ENCODE measurements around the gene DCAF10.
"Not testable (repeated sequence)": the region's sequence is repeated elsewhere in the genome, so short reads cannot be mapped to it uniquely, and the experiment has no call there.

DCAF10 gene

GRCh38 chr9:37800631-37801286 is at the start of gene DCAF10:
DCAF10 (plus strand) TSS chr9:37800797; CDS start chr9:37800867, 70 bp downstream.
- DNase-seq = peak; percentile 97

GRCh38 chr9:37751186-37751585 is 49.4 kb upstream of the DCAF10 start:
- DNase-seq = no peak

GRCh38 chr9:37751704-37752103 is 48.9 kb upstream of the DCAF10 start:
- DNase-seq = not testable (repeated sequence)

- not testable (repeated sequence) for DNase-seq
These were observed 48.5 kb upstream of the DCAF10 start for GRCh38 chr9:37752112-37752511.

- DNase-seq = peak; percentile 39
These were observed 47.7 kb upstream of the DCAF10 start for GRCh38 chr9:37752642-37753488.

- peak; percentile 80 for DNase-seq
These were observed 47.0 kb upstream of the DCAF10 start, which contains the start of gene TRMT10B for GRCh38 chr9:37753489-37754190. TRMT10B (plus strand) TSS chr9:37753805; CDS start chr9:37761932, 8,127 bp downstream.

- no peak for DNase-seq
These were observed 41.9 kb upstream of the DCAF10 start for GRCh38 chr9:37758747-37759146.

GRCh38 chr9:37760416-37761161 is 40.0 kb upstream of the DCAF10 start:
- DNase-seq = no peak

GRCh38 chr9:37761511-37761910 is 39.1 kb upstream of the DCAF10 start:
- DNase-seq = no peak

- not testable (repeated sequence) for DNase-seq
These were observed 35.3 kb upstream of the DCAF10 start for GRCh38 chr9:37765263-37765662.

GRCh38 chr9:37769306-37769705 is 31.3 kb upstream of the DCAF10 start:
- DNase-seq = no peak

- DNase-seq = no peak
These were observed 30.6 kb upstream of the DCAF10 start for GRCh38 chr9:37769995-37770394.

- no peak for DNase-seq
These were observed 25.2 kb upstream of the DCAF10 start for GRCh38 chr9:37775216-37775919.

GRCh38 chr9:37776328-37776727 is 24.3 kb upstream of the DCAF10 start:
- no peak for DNase-seq

- DNase-seq = no peak
These were observed 22.1 kb upstream of the DCAF10 start for GRCh38 chr9:37778534-37778933.

GRCh38 chr9:37784291-37784615 is 16.3 kb upstream of the DCAF10 start:
- DNase-seq = no peak

GRCh38 chr9:37784616-37785483 is 15.7 kb upstream of the DCAF10 start, which contains the start of gene EXOSC3:
EXOSC3 (minus strand) TSS chr9:37785064; CDS start chr9:37785044, 20 bp downstream.
- peak; percentile 93 for DNase-seq

GRCh38 chr9:37787059-37787458 is 13.5 kb upstream of the DCAF10 start:
- no peak for DNase-seq

- DNase-seq = no peak
These were observed 12.3 kb upstream of the DCAF10 start for GRCh38 chr9:37788332-37788731.

GRCh38 chr9:37790096-37790495 is 10.5 kb upstream of the DCAF10 start:
- DNase-seq = no peak

GRCh38 chr9:37792122-37792521 is 8.5 kb upstream of the DCAF10 start:
- DNase-seq = no peak
